BE2C (cell line): ENCODE measurements around the gene GRM3.

ENCODE experiments used
- DNase-seq: peaks from one replicate; pipeline ENCODE4 v3.0.0-alpha.2; 2020
- H3K27me3 ChIP-seq: fragments of 250-450 bp; sonication (Bioruptor Pico); 2 replicates; pipeline ENCODE4 v1.5.1; 2020; ENCODE audit warnings: mild to moderate bottlenecking
- H3K36me3 ChIP-seq: fragments of 250-450 bp; sonication (Bioruptor Pico); 2 replicates; pipeline ENCODE4 v1.5.1; 2020; ENCODE audit warnings: mild to moderate bottlenecking
- H3K4me1 ChIP-seq: fragments of 250-450 bp; sonication (Bioruptor Pico); 2 replicates; pipeline ENCODE4 v1.5.1; 2020
- H3K4me3 ChIP-seq: 2 replicates; pipeline ENCODE4 v1.5.1; 2011; ENCODE audit warnings: low read depth, low read length
- H3K9me3 ChIP-seq: fragments of 250-450 bp; sonication (Bioruptor Pico); 2 replicates; pipeline ENCODE4 v1.5.1; 2020
- TF ChIP-seq, protein P1 (sequence below): IDR thresholded peaks from 2 replicates; pipeline ENCODE4 v1.5.1; 2012; ENCODE audit warnings: mild to moderate bottlenecking, low read depth, low read length

The GRM3 gene

GRCh38 chr7:86793136-86793535 is 149.4 kb downstream of the GRM3 start:
- TF ChIP-seq, protein P1, sequence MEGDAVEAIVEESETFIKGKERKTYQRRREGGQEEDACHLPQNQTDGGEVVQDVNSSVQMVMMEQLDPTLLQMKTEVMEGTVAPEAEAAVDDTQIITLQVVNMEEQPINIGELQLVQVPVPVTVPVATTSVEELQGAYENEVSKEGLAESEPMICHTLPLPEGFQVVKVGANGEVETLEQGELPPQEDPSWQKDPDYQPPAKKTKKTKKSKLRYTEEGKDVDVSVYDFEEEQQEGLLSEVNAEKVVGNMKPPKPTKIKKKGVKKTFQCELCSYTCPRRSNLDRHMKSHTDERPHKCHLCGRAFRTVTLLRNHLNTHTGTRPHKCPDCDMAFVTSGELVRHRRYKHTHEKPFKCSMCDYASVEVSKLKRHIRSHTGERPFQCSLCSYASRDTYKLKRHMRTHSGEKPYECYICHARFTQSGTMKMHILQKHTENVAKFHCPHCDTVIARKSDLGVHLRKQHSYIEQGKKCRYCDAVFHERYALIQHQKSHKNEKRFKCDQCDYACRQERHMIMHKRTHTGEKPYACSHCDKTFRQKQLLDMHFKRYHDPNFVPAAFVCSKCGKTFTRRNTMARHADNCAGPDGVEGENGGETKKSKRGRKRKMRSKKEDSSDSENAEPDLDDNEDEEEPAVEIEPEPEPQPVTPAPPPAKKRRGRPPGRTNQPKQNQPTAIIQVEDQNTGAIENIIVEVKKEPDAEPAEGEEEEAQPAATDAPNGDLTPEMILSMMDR = no peak
- no peak overlapping the region for H3K4me3 ChIP-seq
- no peaks in the 10 kb centered on the region for H3K9me3 ChIP-seq
- H3K4me1 ChIP-seq = no peaks in the 10 kb centered on the region
- H3K27me3 ChIP-seq = no peaks in the 10 kb centered on the region
- H3K36me3 ChIP-seq = no peaks in the 10 kb centered on the region
- DNase-seq = no peak

DNA sequence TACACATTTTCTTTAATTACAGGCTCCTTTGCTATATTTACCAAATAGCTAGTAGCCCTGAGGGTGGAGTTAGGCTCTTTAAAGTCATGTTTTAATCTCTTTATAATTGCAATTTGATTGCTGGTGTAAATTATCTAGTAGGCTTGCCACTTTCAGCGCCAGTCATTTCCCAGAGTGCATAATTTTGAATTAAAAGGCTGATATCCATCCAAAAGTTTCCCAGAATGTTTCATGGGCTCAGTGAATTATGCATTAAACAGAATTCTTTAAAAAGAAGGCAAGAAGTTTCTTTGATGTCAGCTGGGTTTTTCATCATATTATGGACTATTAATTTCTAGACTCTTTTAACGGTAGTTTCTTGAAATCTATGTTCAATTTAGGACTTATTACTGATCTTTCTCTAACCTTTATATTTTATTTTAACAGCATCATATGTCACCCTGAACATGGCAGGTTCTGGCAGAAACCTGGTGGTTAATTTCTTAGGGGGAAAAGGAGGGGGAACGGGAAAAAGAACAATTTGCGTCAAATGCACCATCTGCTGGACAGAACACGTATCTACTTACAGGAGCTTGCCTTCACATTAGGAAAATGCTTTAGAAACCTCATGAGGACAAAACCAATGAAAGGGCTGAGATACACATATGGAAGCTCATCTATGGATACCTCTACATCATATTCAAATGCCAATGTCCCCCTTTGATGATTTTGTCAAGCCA is 171.1 kb downstream of the GRM3 start:
- no peaks in the 10 kb centered on the region for H3K36me3 ChIP-seq
- peak; percentile 8 for DNase-seq
- H3K4me1 ChIP-seq = no peaks in the 10 kb centered on the region
- no peaks in the 10 kb centered on the region for H3K9me3 ChIP-seq
- no peaks in the 10 kb centered on the region for H3K27me3 ChIP-seq
- H3K4me3 ChIP-seq = no peak overlapping the region
- TF ChIP-seq, protein P1 = peak; percentile 64

DNA sequence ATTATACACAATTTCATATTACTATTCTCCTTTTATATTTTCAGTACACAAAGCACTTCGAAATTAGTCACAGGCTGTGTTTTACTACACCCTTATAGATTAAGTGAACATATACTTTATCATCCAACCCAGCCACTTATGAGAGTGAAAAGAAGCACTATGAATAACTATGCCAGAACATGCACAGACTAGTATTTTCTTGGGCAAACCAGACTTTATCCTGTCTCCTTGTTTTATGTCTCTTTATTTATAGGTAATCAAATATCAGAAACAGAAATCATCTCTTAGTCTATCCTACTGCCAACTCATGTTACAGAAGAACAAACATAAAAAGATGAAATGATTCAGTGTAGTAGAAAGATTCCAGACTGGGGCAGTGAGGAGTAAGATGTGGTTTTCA is 171.8 kb downstream of the GRM3 start:
- Histone ChIP-seq H3K4me3 (no peak overlapping the region), H3K4me1 (no peaks in the 10 kb centered on the region), H3K9me3 (no peaks in the 10 kb centered on the region), H3K27me3 (no peaks in the 10 kb centered on the region), H3K36me3 (no peaks in the 10 kb centered on the region)
- TF ChIP-seq, protein P1 = no peak
- DNase-seq = no peak

DNA sequence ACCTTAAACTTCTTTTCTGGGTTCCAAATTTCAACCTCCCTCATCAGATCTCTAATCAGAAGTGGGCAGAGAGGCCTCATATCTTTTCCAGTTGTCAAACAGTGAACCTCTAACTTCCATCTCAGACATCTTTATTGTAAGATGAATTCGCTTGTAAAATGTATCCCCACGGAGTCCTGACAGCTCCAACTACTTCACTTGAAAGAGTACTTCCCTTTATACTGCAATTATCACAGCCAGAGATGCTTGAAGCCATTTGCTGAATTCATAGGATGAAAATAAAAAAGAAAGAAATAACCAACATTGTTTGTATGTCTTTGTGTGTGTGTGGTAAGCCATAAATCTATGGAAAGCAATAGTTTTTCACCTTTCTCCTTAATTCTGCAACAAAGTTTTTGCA is 175.2 kb downstream of the GRM3 start:
- DNase-seq = no peak
- Histone ChIP-seq H3K9me3 (no peaks in the 10 kb centered on the region), H3K36me3 (no peaks in the 10 kb centered on the region), H3K4me3 (no peak overlapping the region), H3K4me1 (no peaks in the 10 kb centered on the region), H3K27me3 (no peaks in the 10 kb centered on the region)
- TF ChIP-seq, protein P1 = no peak

DNA sequence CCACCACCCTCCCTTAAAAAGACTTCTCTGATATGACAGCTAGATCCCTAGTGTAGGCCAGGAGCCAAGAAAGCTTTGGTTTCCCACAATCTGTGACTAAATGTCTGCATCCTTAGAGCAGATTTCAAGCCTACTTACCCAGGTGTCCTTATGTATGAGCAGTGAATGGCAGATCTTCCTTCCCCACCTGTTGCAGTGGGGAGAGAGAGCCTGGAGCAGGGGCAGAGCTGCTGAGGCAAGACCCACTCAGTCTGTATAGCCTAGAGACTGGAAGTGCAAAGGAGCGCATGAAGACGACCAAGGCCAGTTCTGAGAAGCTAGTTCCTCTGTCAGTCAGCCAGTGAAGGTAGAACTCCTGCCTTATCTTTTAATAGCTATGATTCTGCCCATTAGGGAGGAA is 180.1 kb downstream of the GRM3 start:
- Histone ChIP-seq H3K36me3 (no peaks in the 10 kb centered on the region), H3K4me3 (no peak overlapping the region), H3K4me1 (no peaks in the 10 kb centered on the region), H3K27me3 (no peaks in the 10 kb centered on the region; the same call in 1 of the 2 replicates), H3K9me3 (no peaks in the 10 kb centered on the region)
- TF ChIP-seq, protein P1 = no peak
- no peak for DNase-seq

- TF ChIP-seq, protein P1 = no peak
- Histone ChIP-seq H3K4me3 (no peak overlapping the region), H3K36me3 (no peaks in the 10 kb centered on the region), H3K4me1 (no peaks in the 10 kb centered on the region), H3K9me3 (no peaks in the 10 kb centered on the region), H3K27me3 (no peaks in the 10 kb centered on the region; the same call in 1 of the 2 replicates)
- DNase-seq = no peak
Measured at GRCh38 chr7:86825264-86825663, 181.6 kb downstream of the GRM3 start.
